GM13976 (cell line): Measurements from ENCODE around the gene C2CD5.

Experiments
- DNase-seq: peaks from one replicate; pipeline ENCODE4 v3.0.0; 2012; ENCODE audit warnings: low spot score
- CTCF ChIP-seq: IDR thresholded peaks from 2 replicates; pipeline ENCODE4 v1.5.1; 2012; ENCODE audit warnings: borderline replicate concordance, mild to moderate bottlenecking; ENCODE audit not compliant: insufficient read depth; ENCODE audit errors: extremely low read depth, missing control alignments, control extremely low read depth
- in situ Hi-C: fragments of 300-500 bp; cut with MboI; formaldehyde crosslinking; loops from one replicate; pipeline ENCODE4 v1.12.0; 2022; ENCODE audit warnings: low sequenced_read_pairs, mixed read lengths, inconsistent platforms; ENCODE audit not compliant: unreplicated experiment

Gene C2CD5

GRCh38 chr12:22545255-22545654 lies 913 bp upstream of the C2CD5 start:
- no peak for TF ChIP-seq CTCF
- no peak for DNase-seq
- in situ Hi-C loops = no loop called here

GRCh38 chr12:22543246-22544037 lies 900 bp downstream of the C2CD5 start:
- DNase-seq = peak; percentile 53
- no peak for TF ChIP-seq CTCF
- in situ Hi-C loops = no loop called here

- DNase-seq = no peak
Observed at GRCh38 chr12:22541496-22542155, 2.7 kb downstream of the C2CD5 start.

GRCh38 chr12:22539055-22539454 lies 5.3 kb downstream of the C2CD5 start:
- in situ Hi-C loops = no loop called here
- DNase-seq = no peak
- no peak for TF ChIP-seq CTCF

More at GRCh38 chr12:22541496-22542155, 2.7 kb downstream of the C2CD5 start:
- TF ChIP-seq CTCF = no peak
- in situ Hi-C loops = no loop called here

GRCh38 chr12:22538311-22538710 lies 6.0 kb downstream of the C2CD5 start:
- no peak for TF ChIP-seq CTCF
- in situ Hi-C loops = no loop called here
- DNase-seq = no peak

GRCh38 chr12:22536971-22537544 lies 7.3 kb downstream of the C2CD5 start:
- DNase-seq = no peak
- in situ Hi-C loops = no loop called here
- no peak for TF ChIP-seq CTCF
